ENCODE data around the gene COL20A1. TPM values are rescaled to one million over a fixed set of nuclear protein-coding genes. Genes with fewer than 3 reads are reported as not detected.
"Not testable (repeated sequence)": the region's sequence is repeated elsewhere in the genome, so short reads cannot be mapped to it uniquely, and the experiment has no call there.

Gene COL20A1
- total and polyA plus RNA-seq, 10 donors: 0.12 to 2.1 (median 0.60) TPM; not detected in 2

DNA sequence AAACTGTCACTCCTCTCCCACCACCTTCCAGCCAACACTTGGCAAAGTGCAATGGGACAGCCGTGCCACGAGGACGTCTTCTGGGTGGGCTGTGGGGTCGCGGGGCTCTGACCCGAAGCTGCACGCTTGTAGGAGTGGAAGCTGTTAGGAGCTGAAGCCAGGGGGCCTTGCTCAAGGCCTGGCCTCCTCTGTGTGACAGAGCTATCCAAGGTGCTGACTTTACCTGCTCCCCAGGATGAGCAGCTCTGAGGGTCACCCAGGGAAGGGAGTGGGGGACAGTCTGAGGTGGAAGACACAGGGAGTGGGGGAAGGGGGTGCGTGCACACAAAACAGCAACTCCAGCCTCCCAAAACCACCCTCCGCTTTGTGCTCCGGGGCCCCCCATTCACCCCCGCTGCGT is 85.6 kb downstream of the COL20A1 start:
- 60 to 72% (median 67%) methylated on average over 12 of the region's 12 CpGs for WGBS, 5 donors
- no peak for DNase-seq
- intact Hi-C loops (cut with DNase I; ENCODE audit: low total_unique reads): no loop called here

DNA sequence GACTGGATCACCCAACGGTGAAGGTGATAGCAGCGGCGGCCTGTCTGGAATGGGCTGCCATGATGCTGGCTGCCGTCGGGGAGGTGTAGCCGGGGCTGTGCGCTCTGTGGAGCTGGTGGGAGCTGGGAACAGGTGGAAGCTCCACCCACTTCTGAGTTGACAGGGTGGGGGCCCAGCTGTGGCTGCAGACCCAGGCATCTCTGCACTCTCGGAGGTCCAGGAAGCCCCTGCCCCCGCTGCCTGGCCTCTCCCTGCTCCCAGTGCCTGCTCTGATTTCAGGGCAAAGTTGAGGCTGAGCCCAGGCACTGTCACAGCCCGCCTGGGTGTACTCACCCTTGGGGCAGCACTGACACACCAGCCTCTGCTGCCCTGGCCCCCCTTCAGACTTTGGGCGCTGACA is 86.3 kb downstream of the COL20A1 start:
- WGBS, 5 donors: 77 to 88% (median 84%) methylated on average over 8 to 11 of the region's 11 CpGs
- intact Hi-C loops (cut with DNase I; ENCODE audit: low total_unique reads): no loop called here
- Histone ChIP-seq H3K9me3 (peaks cover 0 to 1% (median 0%) of the 10 kb centered on the region in 8 donors), H3K4me1 (peaks cover 0 to 13% (median 0%) of the 10 kb centered on the region in 6 donors), H3K27ac (no peak overlapping the region), H3K27me3 (replicated peaks in 1 of 7) (peaks cover 0 to 98% (median 26%) of the 10 kb centered on the region in 7 donors), H3K4me3 (no peak overlapping the region), H3K36me3 (no peaks in the 10 kb centered on the region)
- no peak for DNase-seq
- TF ChIP-seq POLR2AphosphoS5 (IDR thresholded peaks at IDR 0.05): no peak
- TF ChIP-seq POLR2A (IDR thresholded peaks at IDR 0.05): no peak
- TF ChIP-seq, protein P1, sequence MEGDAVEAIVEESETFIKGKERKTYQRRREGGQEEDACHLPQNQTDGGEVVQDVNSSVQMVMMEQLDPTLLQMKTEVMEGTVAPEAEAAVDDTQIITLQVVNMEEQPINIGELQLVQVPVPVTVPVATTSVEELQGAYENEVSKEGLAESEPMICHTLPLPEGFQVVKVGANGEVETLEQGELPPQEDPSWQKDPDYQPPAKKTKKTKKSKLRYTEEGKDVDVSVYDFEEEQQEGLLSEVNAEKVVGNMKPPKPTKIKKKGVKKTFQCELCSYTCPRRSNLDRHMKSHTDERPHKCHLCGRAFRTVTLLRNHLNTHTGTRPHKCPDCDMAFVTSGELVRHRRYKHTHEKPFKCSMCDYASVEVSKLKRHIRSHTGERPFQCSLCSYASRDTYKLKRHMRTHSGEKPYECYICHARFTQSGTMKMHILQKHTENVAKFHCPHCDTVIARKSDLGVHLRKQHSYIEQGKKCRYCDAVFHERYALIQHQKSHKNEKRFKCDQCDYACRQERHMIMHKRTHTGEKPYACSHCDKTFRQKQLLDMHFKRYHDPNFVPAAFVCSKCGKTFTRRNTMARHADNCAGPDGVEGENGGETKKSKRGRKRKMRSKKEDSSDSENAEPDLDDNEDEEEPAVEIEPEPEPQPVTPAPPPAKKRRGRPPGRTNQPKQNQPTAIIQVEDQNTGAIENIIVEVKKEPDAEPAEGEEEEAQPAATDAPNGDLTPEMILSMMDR (IDR thresholded peaks at IDR 0.05 in 8 of 11, conservative IDR thresholded peaks at IDR 0.05 in 3 of 11): no peak

More for the DNA sequence above, 85.6 kb downstream of the COL20A1 start:
- Histone ChIP-seq H3K27ac (no peak overlapping the region), H3K27me3 (replicated peaks in 1 of 7) (peaks cover 0 to 99% (median 29%) of the 10 kb centered on the region in 7 donors), H3K9me3 (no peaks in the 10 kb centered on the region), H3K4me1 (peaks cover 0 to 13% (median 0%) of the 10 kb centered on the region in 6 donors), H3K4me3 (no peak overlapping the region), H3K36me3 (no peaks in the 10 kb centered on the region)
- TF ChIP-seq POLR2A (IDR thresholded peaks at IDR 0.05) (no peak), POLR2AphosphoS5 (IDR thresholded peaks at IDR 0.05) (no peak)
- TF ChIP-seq, protein P1 (IDR thresholded peaks at IDR 0.05 in 8 of 11, conservative IDR thresholded peaks at IDR 0.05 in 3 of 11): no peak

DNA sequence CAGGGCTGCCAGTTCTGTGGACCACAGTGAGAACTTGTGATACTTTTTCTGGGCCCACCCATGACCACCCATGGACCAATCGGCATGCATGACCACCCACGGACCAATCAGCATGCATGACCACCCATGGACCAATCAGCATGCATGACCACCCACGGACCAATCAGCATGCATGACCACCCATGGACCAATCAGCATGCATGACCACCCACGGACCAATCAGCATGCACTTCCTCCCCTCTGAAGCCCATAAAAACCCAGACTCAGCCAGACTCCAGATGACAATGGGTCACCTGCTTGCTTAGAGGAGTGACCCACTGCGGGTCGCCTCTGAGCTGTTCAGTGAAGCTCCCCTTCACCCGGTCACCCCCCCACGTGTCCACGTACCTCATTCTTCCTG is 86.9 kb downstream of the COL20A1 start:
- intact Hi-C loops (cut with DNase I; ENCODE audit: low total_unique reads): loop anchor here (5.0 kb wide), 1 partner anchor 68 kb away; no protein-coding TSS in a partner anchor
- H3K27ac ChIP-seq, H3K36me3 ChIP-seq, DNase-seq, H3K4me3 ChIP-seq, H3K9me3 ChIP-seq: not testable (repeated sequence)
- Histone ChIP-seq H3K4me1 (peaks cover 0 to 13% (median 0%) of the 10 kb centered on the region in 6 donors), H3K27me3 (replicated peaks in 1 of 7) (peaks cover 0 to 95% (median 22%) of the 10 kb centered on the region in 7 donors)
- 76 to 89% (median 87%) methylated on average over 8 to 9 of the region's 9 CpGs for WGBS, 5 donors

GRCh38 chr20:63380346-63380870 is 87.4 kb downstream of the COL20A1 start:
- DNase-seq: no peak
- WGBS, 5 donors: 88 to 94% (median 89%) methylated on average over 14 to 21 of the region's 21 CpGs
- H3K27me3 ChIP-seq (replicated peaks in 1 of 7): peaks cover 0 to 94% (median 22%) of the 10 kb centered on the region in 7 donors

More at GRCh38 chr20:63380346-63380870, 87.4 kb downstream of the COL20A1 start:
- H3K27ac ChIP-seq: no peak overlapping the region
- peaks cover 0 to 12% (median 10%) of the 10 kb centered on the region in 8 donors for H3K9me3 ChIP-seq
- intact Hi-C loops (cut with DNase I; ENCODE audit: low total_unique reads): loop anchor here (5.0 kb wide), 1 partner anchor 68 kb away; no protein-coding TSS in a partner anchor
- peaks cover 0 to 13% (median 0%) of the 10 kb centered on the region in 6 donors for H3K4me1 ChIP-seq
- H3K36me3 ChIP-seq: no peaks in the 10 kb centered on the region
- H3K4me3 ChIP-seq: no peak overlapping the region
- TF ChIP-seq, protein P1 (IDR thresholded peaks at IDR 0.05 in 8 of 11, conservative IDR thresholded peaks at IDR 0.05 in 3 of 11): no peak
- TF ChIP-seq POLR2A (IDR thresholded peaks at IDR 0.05): no peak
- TF ChIP-seq POLR2AphosphoS5 (IDR thresholded peaks at IDR 0.05): no peak

Data from spleen (tissue), 11 donors.